Activated T-cell treated with anti-CD3 and anti-CD28 coated beads, Interleukin-2, amount 50 U/mL, for 4 hours (primary cell): ENCODE measurements around the gene SLC18A2. TPM values are rescaled to one million over a fixed set of nuclear protein-coding genes. Genes with fewer than 3 reads are reported as not detected.

Experiments
- total RNA-seq, 3 donors: library from RNA; stranded (reverse); gene quantifications; one replicate each; pipeline ENCODE4 v1.2.1, GENCODE V29; 2021

Gene SLC18A2
- total RNA-seq, 3 donors from 2014 or later = 0.05 to 0.19 (median 0.18) TPM

Other genes with a start within 250 kb of the SLC18A2 start
- under 1 TPM; 0.13 to 0.35 (median 0.24) TPM for gene SHTN1, start 235.9 kb upstream of the SLC18A2 start, total RNA-seq
- not detected for gene VAX1, start 102.8 kb upstream of the SLC18A2 start, total RNA-seq
- not detected for gene KCNK18, start 43.6 kb upstream of the SLC18A2 start, total RNA-seq
- gene PDZD8, start 134.3 kb downstream of the SLC18A2 start, total RNA-seq = 10 to 100 TPM; 22.7 to 27.5 (median 25.4) TPM